HepG2 (cell line): ENCODE measurements around the gene TBCE. TPM values are rescaled to one million over a fixed set of nuclear protein-coding genes. Genes with fewer than 3 reads are reported as not detected.

Experiments
- BCL6 ChIP-seq: IDR thresholded peaks from 2 replicates; pipeline ENCODE4 v1.6.1; 2016; ENCODE audit warnings: missing genetic modification reagents, missing compliant biosample characterization
- CAMTA2 ChIP-seq: sonication (generic); formaldehyde crosslinking; IDR thresholded peaks from 2 replicates; pipeline ENCODE4 v1.4.0; 2020; ENCODE audit warnings: mild to moderate bottlenecking, missing genetic modification reagents, borderline replicate concordance
- FOXM1 ChIP-seq: sonication (generic); formaldehyde crosslinking; IDR thresholded peaks from 2 replicates; pipeline ENCODE4 v1.5.0; 2020; ENCODE audit warnings: missing genetic modification reagents
- JUN ChIP-seq: sonication (generic); formaldehyde crosslinking; IDR thresholded peaks from 2 replicates; pipeline ENCODE4 v1.4.0; 2020; ENCODE audit warnings: mild to moderate bottlenecking, missing genetic modification reagents
- JUNB ChIP-seq: sonication (generic); formaldehyde crosslinking; IDR thresholded peaks from 2 replicates; pipeline ENCODE4 v1.8.0; 2022; ENCODE audit warnings: missing genetic modification reagents, mild to moderate bottlenecking, borderline replicate concordance
- RFX1 ChIP-seq: fragments of 450-650 bp; IDR thresholded peaks from 2 replicates; pipeline ENCODE4 v1.6.1; 2017
- TEAD3 ChIP-seq: optimal IDR thresholded peaks from 2 replicates; pipeline ENCODE3; 2016; ENCODE audit warnings: borderline replicate concordance
- TOE1 ChIP-seq: sonication (generic); formaldehyde crosslinking; IDR thresholded peaks from 2 replicates; pipeline ENCODE4 v1.4.0; 2020; ENCODE audit warnings: mild to moderate bottlenecking, missing genetic modification reagents
- ZFYVE20 ChIP-seq: sonication (generic); formaldehyde crosslinking; IDR thresholded peaks from 2 replicates; pipeline ENCODE4 v1.8.0; 2023; ENCODE audit warnings: low read depth, mild to moderate bottlenecking, moderate library complexity, missing genetic modification reagents, borderline replicate concordance
- ZKSCAN5 ChIP-seq: sonication (generic); formaldehyde crosslinking; IDR thresholded peaks from 2 replicates; pipeline ENCODE4 v1.5.1; 2020; ENCODE audit warnings: mild to moderate bottlenecking, missing genetic modification reagents
- ZNF264 ChIP-seq: sonication (generic); formaldehyde crosslinking; IDR thresholded peaks from 2 replicates; pipeline ENCODE4 v1.4.0; 2020; ENCODE audit warnings: missing genetic modification reagents
- ZNF614 ChIP-seq: IDR thresholded peaks from 2 replicates; pipeline ENCODE4 v1.6.1; 2018; ENCODE audit warnings: missing biosample characterization, missing genetic modification reagents, inconsistent platforms, borderline replicate concordance
- ZNF841 ChIP-seq: sonication (generic); formaldehyde crosslinking; IDR thresholded peaks from 2 replicates; pipeline ENCODE4 v1.8.1; 2023; ENCODE audit warnings: missing genetic modification reagents, borderline replicate concordance
- ZSCAN21 ChIP-seq: sonication (generic); formaldehyde crosslinking; IDR thresholded peaks from 2 replicates; pipeline ENCODE4 v1.8.0; 2022; ENCODE audit warnings: mild to moderate bottlenecking, missing genetic modification reagents, moderate library complexity, borderline replicate concordance
- polyA plus RNA-seq, 8 experiments: library from polyadenylated mRNA; depleted of rRNA in 3 of 8; stranded (reverse) in 7 of 8; unstranded in 1 of 8; fragments of >200 nt; fragmentation: Illumina TruSeq in 4 of 8; extraction: Trizol in 4 of 8; gene quantifications; 2 replicates each; pipeline versions ENCODE4 v1.2.1 to v1.2.3, GENCODE V29; 2011 to 2016; ENCODE audit warnings: low read depth in 4 of 8, missing spikeins in 1 of 8, mixed read lengths in 1 of 8; ENCODE audit not compliant: insufficient read depth in 1 of 8
- total RNA-seq, 5 experiments: library from RNA; depleted of rRNA; stranded (reverse); fragments of >200 nt; fragmentation: Illumina TruSeq; extraction: Trizol; gene quantifications; 2 replicates each; pipeline ENCODE4 v1.2.3, GENCODE V29; 2016; ENCODE audit warnings: low read depth in 1 of 5
- TF ChIP-seq, protein P1 (sequence below): sonication (generic); formaldehyde crosslinking; IDR thresholded peaks from 2 replicates; pipeline ENCODE4 v1.4.0; 2020; ENCODE audit warnings: missing genetic modification reagents, borderline replicate concordance
- TF ChIP-seq, protein P2 (sequence below): IDR thresholded peaks from 2 replicates; pipeline ENCODE4 v1.6.1; 2016; ENCODE audit warnings: low read depth, missing genetic modification reagents, missing compliant biosample characterization
- TF ChIP-seq, protein P3 (sequence below): IDR thresholded peaks from 2 replicates; pipeline ENCODE4 v1.6.1; 2012; ENCODE audit warnings: inconsistent platforms
- TF ChIP-seq, protein P4 (sequence below): sonication (generic); formaldehyde crosslinking; IDR thresholded peaks from 2 replicates; pipeline ENCODE4 v1.8.0; 2022; ENCODE audit warnings: missing genetic modification reagents, low read depth, mild to moderate bottlenecking, borderline replicate concordance
- TF ChIP-seq, protein P5 (sequence below): sonication (generic); formaldehyde crosslinking; IDR thresholded peaks from 2 replicates; pipeline ENCODE4 v1.9.0; 2021; ENCODE audit warnings: missing genetic modification reagents, mild to moderate bottlenecking, borderline replicate concordance

Gene TBCE
- total and polyA plus RNA-seq, 2 of the 13 experiments (the other 11 are each of a cell fraction or from before 2014, with no cell fraction given), result 25.6 to 31.1 TPM

DNA sequence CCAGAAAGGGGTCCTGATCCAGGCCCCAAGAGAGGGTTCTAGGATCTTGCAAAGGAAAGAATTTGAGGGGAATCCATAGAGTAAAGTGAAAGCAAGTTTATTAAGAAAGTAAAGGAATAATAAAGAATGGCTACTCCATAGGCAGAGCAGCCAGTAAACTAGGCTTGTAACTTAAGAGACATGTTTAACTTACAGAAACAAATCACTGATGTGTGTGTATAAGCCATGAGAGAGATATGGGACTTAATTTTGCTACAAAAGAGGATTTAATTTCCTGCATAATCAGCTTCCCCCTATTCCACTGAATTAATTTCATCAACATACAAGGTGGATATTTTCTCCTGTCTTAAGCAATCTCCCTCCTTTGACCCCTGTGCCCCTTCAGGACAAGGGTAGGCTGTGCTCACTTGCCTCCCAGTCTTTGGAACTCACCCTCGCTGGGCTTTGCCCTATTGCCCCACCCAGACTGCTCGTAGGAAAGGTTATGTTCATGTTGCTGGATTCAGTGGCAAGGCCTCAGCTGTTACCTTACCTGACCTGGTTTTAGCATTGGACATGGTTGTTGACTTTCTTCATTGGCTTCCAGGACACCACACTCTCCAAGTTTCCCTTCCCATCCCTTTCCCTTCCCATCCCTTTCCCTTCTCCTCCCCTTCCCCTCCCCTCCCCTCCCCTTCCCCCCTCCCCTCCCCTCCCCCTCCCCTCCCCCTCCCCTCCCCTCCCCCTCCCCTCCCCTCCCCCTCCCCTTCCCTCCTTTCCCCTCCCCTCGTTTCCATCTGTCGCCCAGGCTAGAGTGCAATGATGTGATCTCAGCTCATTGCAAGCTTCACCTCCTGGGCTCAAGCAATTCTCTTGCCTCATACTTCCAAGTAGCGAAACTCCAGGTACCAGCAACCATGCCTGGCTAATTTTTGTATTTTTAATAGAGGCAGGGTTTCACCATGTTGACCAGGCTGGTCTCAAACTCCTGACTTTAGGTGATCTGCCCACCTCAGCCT lies 44.6 kb downstream of the TBCE start (continued):
- TF ChIP-seq, protein P1, sequence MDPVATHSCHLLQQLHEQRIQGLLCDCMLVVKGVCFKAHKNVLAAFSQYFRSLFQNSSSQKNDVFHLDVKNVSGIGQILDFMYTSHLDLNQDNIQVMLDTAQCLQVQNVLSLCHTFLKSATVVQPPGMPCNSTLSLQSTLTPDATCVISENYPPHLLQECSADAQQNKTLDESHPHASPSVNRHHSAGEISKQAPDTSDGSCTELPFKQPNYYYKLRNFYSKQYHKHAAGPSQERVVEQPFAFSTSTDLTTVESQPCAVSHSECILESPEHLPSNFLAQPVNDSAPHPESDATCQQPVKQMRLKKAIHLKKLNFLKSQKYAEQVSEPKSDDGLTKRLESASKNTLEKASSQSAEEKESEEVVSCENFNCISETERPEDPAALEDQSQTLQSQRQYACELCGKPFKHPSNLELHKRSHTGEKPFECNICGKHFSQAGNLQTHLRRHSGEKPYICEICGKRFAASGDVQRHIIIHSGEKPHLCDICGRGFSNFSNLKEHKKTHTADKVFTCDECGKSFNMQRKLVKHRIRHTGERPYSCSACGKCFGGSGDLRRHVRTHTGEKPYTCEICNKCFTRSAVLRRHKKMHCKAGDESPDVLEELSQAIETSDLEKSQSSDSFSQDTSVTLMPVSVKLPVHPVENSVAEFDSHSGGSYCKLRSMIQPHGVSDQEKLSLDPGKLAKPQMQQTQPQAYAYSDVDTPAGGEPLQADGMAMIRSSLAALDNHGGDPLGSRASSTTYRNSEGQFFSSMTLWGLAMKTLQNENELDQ, result no peak
- TF ChIP-seq CAMTA2 (CRISPR knock-in tag) (no peak), ZNF264 (CRISPR knock-in tag) (no peak), FOXM1 (CRISPR knock-in tag) (no peak), TEAD3 (CRISPR knock-in tag) (peak; percentile 83), JUN (CRISPR knock-in tag) (no peak), ZNF841 (no peak), TOE1 (CRISPR knock-in tag) (no peak), ZSCAN21 (CRISPR knock-in tag) (no peak), ZNF614 (CRISPR knock-in tag) (no peak), ZFYVE20 (CRISPR knock-in tag) (no peak), BCL6 (CRISPR knock-in tag) (peak; percentile 96), ZKSCAN5 (CRISPR knock-in tag) (no peak), RFX1 (no peak), JUNB (no peak)
- TF ChIP-seq, protein P2, sequence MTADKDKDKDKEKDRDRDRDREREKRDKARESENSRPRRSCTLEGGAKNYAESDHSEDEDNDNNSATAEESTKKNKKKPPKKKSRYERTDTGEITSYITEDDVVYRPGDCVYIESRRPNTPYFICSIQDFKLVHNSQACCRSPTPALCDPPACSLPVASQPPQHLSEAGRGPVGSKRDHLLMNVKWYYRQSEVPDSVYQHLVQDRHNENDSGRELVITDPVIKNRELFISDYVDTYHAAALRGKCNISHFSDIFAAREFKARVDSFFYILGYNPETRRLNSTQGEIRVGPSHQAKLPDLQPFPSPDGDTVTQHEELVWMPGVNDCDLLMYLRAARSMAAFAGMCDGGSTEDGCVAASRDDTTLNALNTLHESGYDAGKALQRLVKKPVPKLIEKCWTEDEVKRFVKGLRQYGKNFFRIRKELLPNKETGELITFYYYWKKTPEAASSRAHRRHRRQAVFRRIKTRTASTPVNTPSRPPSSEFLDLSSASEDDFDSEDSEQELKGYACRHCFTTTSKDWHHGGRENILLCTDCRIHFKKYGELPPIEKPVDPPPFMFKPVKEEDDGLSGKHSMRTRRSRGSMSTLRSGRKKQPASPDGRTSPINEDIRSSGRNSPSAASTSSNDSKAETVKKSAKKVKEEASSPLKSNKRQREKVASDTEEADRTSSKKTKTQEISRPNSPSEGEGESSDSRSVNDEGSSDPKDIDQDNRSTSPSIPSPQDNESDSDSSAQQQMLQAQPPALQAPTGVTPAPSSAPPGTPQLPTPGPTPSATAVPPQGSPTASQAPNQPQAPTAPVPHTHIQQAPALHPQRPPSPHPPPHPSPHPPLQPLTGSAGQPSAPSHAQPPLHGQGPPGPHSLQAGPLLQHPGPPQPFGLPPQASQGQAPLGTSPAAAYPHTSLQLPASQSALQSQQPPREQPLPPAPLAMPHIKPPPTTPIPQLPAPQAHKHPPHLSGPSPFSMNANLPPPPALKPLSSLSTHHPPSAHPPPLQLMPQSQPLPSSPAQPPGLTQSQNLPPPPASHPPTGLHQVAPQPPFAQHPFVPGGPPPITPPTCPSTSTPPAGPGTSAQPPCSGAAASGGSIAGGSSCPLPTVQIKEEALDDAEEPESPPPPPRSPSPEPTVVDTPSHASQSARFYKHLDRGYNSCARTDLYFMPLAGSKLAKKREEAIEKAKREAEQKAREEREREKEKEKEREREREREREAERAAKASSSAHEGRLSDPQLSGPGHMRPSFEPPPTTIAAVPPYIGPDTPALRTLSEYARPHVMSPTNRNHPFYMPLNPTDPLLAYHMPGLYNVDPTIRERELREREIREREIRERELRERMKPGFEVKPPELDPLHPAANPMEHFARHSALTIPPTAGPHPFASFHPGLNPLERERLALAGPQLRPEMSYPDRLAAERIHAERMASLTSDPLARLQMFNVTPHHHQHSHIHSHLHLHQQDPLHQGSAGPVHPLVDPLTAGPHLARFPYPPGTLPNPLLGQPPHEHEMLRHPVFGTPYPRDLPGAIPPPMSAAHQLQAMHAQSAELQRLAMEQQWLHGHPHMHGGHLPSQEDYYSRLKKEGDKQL (CRISPR knock-in tag), result no peak
- TF ChIP-seq, protein P3, sequence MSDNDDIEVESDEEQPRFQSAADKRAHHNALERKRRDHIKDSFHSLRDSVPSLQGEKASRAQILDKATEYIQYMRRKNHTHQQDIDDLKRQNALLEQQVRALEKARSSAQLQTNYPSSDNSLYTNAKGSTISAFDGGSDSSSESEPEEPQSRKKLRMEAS, result no peak
- TF ChIP-seq, protein P4, sequence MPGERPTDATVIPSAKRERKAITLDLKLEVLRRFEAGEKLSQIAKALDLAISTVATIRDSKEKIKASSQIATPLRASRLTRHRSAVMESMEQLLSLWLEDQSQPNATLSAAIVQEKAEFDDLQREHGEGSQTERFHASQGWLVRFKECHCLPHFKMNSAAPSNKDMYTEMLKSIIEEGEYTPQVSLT (CRISPR knock-in tag), result no peak
- TF ChIP-seq, protein P5, sequence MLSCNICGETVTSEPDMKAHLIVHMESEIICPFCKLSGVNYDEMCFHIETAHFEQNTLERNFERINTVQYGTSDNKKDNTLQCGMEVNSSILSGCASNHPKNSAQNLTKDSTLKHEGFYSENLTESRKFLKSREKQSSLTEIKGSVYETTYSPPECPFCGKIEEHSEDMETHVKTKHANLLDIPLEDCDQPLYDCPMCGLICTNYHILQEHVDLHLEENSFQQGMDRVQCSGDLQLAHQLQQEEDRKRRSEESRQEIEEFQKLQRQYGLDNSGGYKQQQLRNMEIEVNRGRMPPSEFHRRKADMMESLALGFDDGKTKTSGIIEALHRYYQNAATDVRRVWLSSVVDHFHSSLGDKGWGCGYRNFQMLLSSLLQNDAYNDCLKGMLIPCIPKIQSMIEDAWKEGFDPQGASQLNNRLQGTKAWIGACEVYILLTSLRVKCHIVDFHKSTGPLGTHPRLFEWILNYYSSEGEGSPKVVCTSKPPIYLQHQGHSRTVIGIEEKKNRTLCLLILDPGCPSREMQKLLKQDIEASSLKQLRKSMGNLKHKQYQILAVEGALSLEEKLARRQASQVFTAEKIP, result no peak
